GM21723 (cell line): ENCODE measurements around the gene XIAP.
A peak's percentile ranks its signal among the peaks of the same experiment; 100 is the strongest.

Experiments used
- ATAC-seq: cut with Tn5 transposase; IDR thresholded peaks from one replicate; pipeline ENCODE4 v1.9.1; 2021; ENCODE audit warnings: mild to moderate bottlenecking, moderate library complexity; ENCODE audit not compliant: unreplicated experiment

Gene XIAP

GRCh38 chrX:123959281-123960063, 99.6 kb downstream of the XIAP start:
- ATAC-seq = peak; percentile 1

- no peak for ATAC-seq
Observed at GRCh38 chrX:123960956-123961267, 101.1 kb downstream of the XIAP start.

- no peak for ATAC-seq
Observed at GRCh38 chrX:123961268-123962005, 101.6 kb downstream of the XIAP start, which contains the start of gene STAG2. Gene STAG2, plus strand, starts transcription at chrX:123961706. Its CDS starts 60,922 bp downstream, at chrX:124022628.

GRCh38 chrX:123962006-123962467, 102.2 kb downstream of the XIAP start:
- ATAC-seq = no peak

- peak; percentile 58 for ATAC-seq
Observed at GRCh38 chrX:123962794-123963373, 103.0 kb downstream of the XIAP start.
